Natural killer cell (primary cell): Measurements from ENCODE around the gene S100A13. TPM values are rescaled to one million over a fixed set of nuclear protein-coding genes. Genes with fewer than 3 reads are reported as not detected.
A peak's percentile ranks its signal among the peaks of the same experiment; 100 is the strongest.
"Not testable (repeated sequence)": the region's sequence is repeated elsewhere in the genome, so short reads cannot be mapped to it uniquely, and the experiment has no call there.

Source experiments
- ATAC-seq, 3 donors: fragments of 150-1000 bp in 2 of 3; fragments of 200-7000 bp in 1 of 3; cut with Tn5 transposase; 1 replicate in 1 of 3; 2 replicates in 2 of 3; pipeline ENCODE4 v1.10.0; 2021; ENCODE audit warnings: mild to moderate bottlenecking in 2 of 3, moderate library complexity in 2 of 3
- DNase-seq, 2 donors: peaks; one replicate each; pipeline versions ENCODE4 v3.0.0 to v3.0.0-alpha.2; 2013 to 2021; ENCODE audit warnings: mixed read lengths in 1 of 2
- H3K27ac ChIP-seq: one replicate; pipeline ENCODE4 v1.5.1; 2013; ENCODE audit warnings: mild to moderate bottlenecking, low read length
- H3K27me3 ChIP-seq: one replicate; pipeline ENCODE4 v1.6.1; 2013; ENCODE audit warnings: low read length; ENCODE audit not compliant: control insufficient read depth, insufficient read depth
- H3K36me3 ChIP-seq: one replicate; pipeline ENCODE4 v1.6.1; 2013; ENCODE audit warnings: low read length; ENCODE audit not compliant: control insufficient read depth, insufficient read depth
- H3K4me1 ChIP-seq: one replicate; pipeline ENCODE4 v1.6.1; 2013; ENCODE audit warnings: low read length; ENCODE audit not compliant: control insufficient read depth, insufficient read depth
- H3K4me3 ChIP-seq: one replicate; pipeline ENCODE4 v1.5.1; 2013; ENCODE audit warnings: low read length
- H3K9me3 ChIP-seq: one replicate; pipeline ENCODE4 v1.6.1; 2013; ENCODE audit warnings: low read length; ENCODE audit not compliant: control insufficient read depth, insufficient read depth
- H3K27ac Mint-ChIP-seq, 2 donors: one replicate each; pipeline ENCODE4 v1.8.0; 2022; ENCODE audit warnings: mild to moderate bottlenecking in 2 of 2, mixed read lengths in 2 of 2, moderate library complexity in 1 of 2
- H3K27me3 Mint-ChIP-seq, 2 donors: one replicate each; pipeline ENCODE4 v1.8.0; 2022; ENCODE audit warnings: low read depth in 2 of 2, mixed read lengths in 2 of 2
- H3K36me3 Mint-ChIP-seq: one replicate; pipeline ENCODE4 v1.8.0; 2022; ENCODE audit warnings: mixed read lengths
- H3K4me1 Mint-ChIP-seq, 2 donors: one replicate each; pipeline ENCODE4 v1.8.0; 2022; ENCODE audit warnings: mixed read lengths in 2 of 2
- H3K4me3 Mint-ChIP-seq: one replicate; pipeline ENCODE4 v1.8.0; 2022; ENCODE audit warnings: mild to moderate bottlenecking, moderate library complexity, mixed read lengths
- H3K9me3 Mint-ChIP-seq, 2 donors: one replicate each; pipeline ENCODE4 v1.8.0; 2022; ENCODE audit warnings: mixed read lengths in 2 of 2
- WGBS: methylation state at CpG from one replicate; pipeline ENCODE4 v1.1.7; 2013; ENCODE audit warnings: missing lambda C conversion rate; ENCODE audit not compliant: insufficient coverage; 5-methylcytosine and 5-hydroxymethylcytosine counted together
- intact Hi-C: fragments of 100-400 bp; cut with micrococcal nuclease; formaldehyde crosslinking; loops from one replicate; pipeline ENCODE4 v1.14.2; 2022
- total RNA-seq, 4 donors: library from RNA; stranded (reverse); fragments of 120-200 nt in 1 of 4; gene quantifications; one replicate each; pipeline versions ENCODE4 v1.2.3 to v1.2.4, GENCODE V29; 2013 to 2022
- TF ChIP-seq, protein P1 (sequence below): fragments of 200-600 bp; IDR thresholded peaks from one replicate; pipeline ENCODE4 v1.8.0; 2022; ENCODE audit warnings: antibody characterized with exemption

Gene S100A13
- total RNA-seq, result 1 to 10 TPM; 4.0 to 5.8 (median 4.1) TPM
- total RNA-seq (2013), result 8.6 TPM

DNA sequence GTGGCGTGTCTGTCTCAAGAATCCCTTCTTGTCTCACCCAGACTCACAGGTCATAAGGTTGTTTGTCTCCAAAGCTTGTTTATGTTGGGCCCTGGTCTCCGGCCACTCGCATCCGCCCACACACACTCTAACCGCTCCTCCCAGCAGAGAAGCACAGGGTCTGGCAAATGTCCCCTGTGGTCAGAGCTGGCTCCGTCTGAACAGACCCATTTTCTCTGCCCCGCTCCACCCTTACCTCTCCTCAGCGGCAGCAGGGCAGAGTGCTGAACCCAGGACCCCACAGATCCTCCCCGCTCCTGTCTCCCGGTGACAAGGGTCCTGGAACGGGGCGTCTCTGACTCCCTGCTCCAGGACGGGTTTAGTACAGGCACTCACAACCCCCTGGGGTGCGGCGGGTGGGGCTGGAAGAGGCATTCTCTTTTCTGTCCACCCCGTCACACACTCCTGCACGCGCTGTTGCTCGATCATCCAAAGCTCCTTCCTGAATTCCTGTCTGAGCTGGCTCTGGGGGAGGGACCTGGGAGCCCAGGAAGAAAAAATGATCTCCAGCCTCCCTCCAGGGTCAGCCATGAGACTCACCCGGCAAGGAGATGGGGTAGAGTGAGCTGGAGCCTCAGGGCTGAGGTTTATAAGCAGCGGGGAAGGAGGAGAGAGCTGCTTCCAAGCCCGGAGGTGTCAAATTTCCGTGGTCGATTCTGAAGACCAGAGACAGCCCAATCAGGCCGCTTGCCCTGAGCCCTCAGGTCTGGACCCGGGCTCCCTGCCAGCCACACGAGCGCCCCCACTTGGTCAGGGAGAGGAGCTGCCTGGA, at the start of gene S100A13:
TSS of gene S100A13 (minus strand) at position 602 of the 811 bp plus-strand sequence. CDS start 1,033 bp downstream, outside the sequence.
- no peaks in the 10 kb centered on the region for H3K9me3 Mint-ChIP-seq
- ATAC-seq, result peak in 2 of 3 donors; percentile 18 to 61

DNA sequence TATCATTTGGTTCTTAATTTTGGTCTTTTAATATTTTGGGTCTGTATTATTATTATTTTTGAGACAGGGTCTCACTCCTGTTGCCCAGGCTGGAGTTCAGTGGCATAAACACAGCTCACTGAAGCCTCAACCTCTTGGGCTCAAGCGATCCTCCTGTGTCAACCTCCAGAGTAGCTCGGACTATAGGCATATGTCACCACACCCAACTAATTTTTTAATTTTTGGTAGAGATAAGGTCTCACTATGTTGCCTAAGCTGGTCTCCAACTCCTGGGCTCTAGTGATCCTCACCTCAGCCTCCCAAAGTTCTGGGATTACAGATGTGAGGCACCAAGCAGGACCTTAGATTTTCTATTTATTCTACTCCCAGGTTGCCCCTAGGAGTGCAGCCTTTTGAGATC, 46.2 kb upstream of the S100A13 start:
- intact Hi-C loops, result loop anchor here (10.0 kb wide), 1 partner anchor 101 kb away; the partner anchor contains the start of gene SLC27A3
- no peaks in the 10 kb centered on the region for H3K9me3 Mint-ChIP-seq
- H3K9me3 ChIP-seq, result no peaks in the 10 kb centered on the region
- ATAC-seq (no peak), DNase-seq (no peak)
- TF ChIP-seq, protein P1, sequence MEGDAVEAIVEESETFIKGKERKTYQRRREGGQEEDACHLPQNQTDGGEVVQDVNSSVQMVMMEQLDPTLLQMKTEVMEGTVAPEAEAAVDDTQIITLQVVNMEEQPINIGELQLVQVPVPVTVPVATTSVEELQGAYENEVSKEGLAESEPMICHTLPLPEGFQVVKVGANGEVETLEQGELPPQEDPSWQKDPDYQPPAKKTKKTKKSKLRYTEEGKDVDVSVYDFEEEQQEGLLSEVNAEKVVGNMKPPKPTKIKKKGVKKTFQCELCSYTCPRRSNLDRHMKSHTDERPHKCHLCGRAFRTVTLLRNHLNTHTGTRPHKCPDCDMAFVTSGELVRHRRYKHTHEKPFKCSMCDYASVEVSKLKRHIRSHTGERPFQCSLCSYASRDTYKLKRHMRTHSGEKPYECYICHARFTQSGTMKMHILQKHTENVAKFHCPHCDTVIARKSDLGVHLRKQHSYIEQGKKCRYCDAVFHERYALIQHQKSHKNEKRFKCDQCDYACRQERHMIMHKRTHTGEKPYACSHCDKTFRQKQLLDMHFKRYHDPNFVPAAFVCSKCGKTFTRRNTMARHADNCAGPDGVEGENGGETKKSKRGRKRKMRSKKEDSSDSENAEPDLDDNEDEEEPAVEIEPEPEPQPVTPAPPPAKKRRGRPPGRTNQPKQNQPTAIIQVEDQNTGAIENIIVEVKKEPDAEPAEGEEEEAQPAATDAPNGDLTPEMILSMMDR, result no peak
- H3K36me3 ChIP-seq, result peaks cover 12% of the 10 kb centered on the region
- peak overlapping the region; percentile 52 for H3K4me3 Mint-ChIP-seq
- H3K4me3 ChIP-seq, result no peak overlapping the region
- no peak overlapping the region for H3K27ac ChIP-seq
- WGBS, result no CpG with 5 or more reads among the region's 2 CpGs
- H3K27me3 Mint-ChIP-seq, result peaks cover 14 to 17% of the 10 kb centered on the region in 2 donors
- H3K4me1 Mint-ChIP-seq, result peaks cover 12 to 16% of the 10 kb centered on the region in 2 donors
- no peaks in the 10 kb centered on the region for H3K36me3 Mint-ChIP-seq
- peak overlapping the region in 1 of 2 donors; percentile 60 for H3K27ac Mint-ChIP-seq
- H3K4me1 ChIP-seq, result peaks cover 30% of the 10 kb centered on the region
- H3K27me3 ChIP-seq, result peaks cover 8% of the 10 kb centered on the region

More for the DNA sequence above, at the start of gene S100A13:
- H3K4me3 Mint-ChIP-seq, result peak within 1 kb of the TSS; percentile 74
- peaks cover 8 to 10% of the 10 kb centered on the region in 2 donors for H3K4me1 Mint-ChIP-seq
- H3K36me3 ChIP-seq, result no peaks in the 10 kb centered on the region
- H3K4me3 ChIP-seq, result peak within 1 kb of the TSS; percentile 1
- TF ChIP-seq, protein P1, result no peak
- DNase-seq, result no peak
- H3K36me3 Mint-ChIP-seq, result no peaks in the 10 kb centered on the region
- H3K27me3 ChIP-seq, result no peaks in the 10 kb centered on the region
- H3K27ac ChIP-seq, result peak within 1 kb of the TSS; percentile 12
- 34% methylated on average over 28 of the region's 28 CpGs for WGBS
- H3K4me1 ChIP-seq, result peaks cover 19% of the 10 kb centered on the region
- H3K9me3 ChIP-seq, result no peaks in the 10 kb centered on the region
- intact Hi-C loops, result no loop called here
- peaks cover 6 to 8% of the 10 kb centered on the region in 2 donors for H3K27me3 Mint-ChIP-seq
- H3K27ac Mint-ChIP-seq, result peak within 1 kb of the TSS in 1 of 2 donors; percentile 58

DNA sequence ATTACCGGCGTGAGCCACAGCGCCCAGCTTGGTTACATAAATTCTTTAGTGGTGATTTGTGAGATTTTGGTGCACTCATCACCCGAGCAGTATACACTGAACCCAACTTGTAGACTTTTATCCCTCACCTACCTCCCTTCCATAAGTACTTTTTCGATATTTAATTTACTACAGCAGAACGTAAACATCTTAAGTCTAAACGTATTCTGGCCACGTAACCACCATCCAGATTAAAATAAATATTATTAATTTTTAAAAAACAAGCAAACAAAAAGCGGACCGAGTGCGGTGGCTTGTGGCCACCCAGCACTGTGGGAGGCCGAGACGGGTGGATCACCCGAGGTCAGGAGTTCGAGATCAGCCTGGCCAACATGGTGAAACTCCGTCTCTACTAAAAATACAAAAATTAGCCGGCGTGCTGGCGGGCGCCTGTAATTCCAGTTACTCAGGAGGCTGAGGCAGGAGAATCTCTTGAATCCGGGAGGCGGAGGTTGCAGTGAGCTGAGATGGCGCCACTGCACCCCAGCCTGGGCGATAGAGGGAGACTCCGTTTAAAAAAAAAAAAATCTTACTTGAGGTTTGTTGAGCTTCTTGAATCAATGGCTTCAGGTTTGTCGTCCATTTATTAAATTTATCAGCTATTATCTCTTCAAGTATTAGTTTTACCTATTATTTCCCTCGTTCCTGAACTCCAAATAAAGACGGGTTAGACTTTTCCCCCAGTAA, 44.5 kb upstream of the S100A13 start:
- not testable (repeated sequence) for H3K4me3 Mint-ChIP-seq, H3K27me3 Mint-ChIP-seq, H3K9me3 Mint-ChIP-seq, H3K27ac Mint-ChIP-seq, H3K27me3 ChIP-seq, H3K4me1 Mint-ChIP-seq, H3K9me3 ChIP-seq
- peaks cover 29% of the 10 kb centered on the region for H3K36me3 ChIP-seq
- DNase-seq (peak; percentile 52 to 72), ATAC-seq (peak; percentile 24 to 33 (median 27))
- H3K4me1 ChIP-seq, result peaks cover 20% of the 10 kb centered on the region
- intact Hi-C loops, result loop anchor here (1.0 to 10.0 kb wide), 4 partner anchors 13 to 315 kb away; partner anchors contain the start of genes CHTOP, RAB13, SLC27A3 and SNAPIN
- WGBS, result 14% methylated on average over 25 of the region's 28 CpGs
- peak overlapping the region; percentile 86 for H3K27ac ChIP-seq
- peaks cover 11% of the 10 kb centered on the region for H3K36me3 Mint-ChIP-seq
- peak overlapping the region; percentile 60 for H3K4me3 ChIP-seq
